Medulla oblongata (tissue), 1 donor: ENCODE measurements around the gene RAB11FIP4.

ENCODE experiments used
- DNase-seq: peaks from one replicate; pipeline ENCODE4 v3.0.0-alpha.2; 2015; ENCODE audit errors: extremely low spot score

The RAB11FIP4 gene

GRCh38 chr17:31566247-31566991, 174.9 kb downstream of the RAB11FIP4 start:
- no peak for DNase-seq

DNA sequence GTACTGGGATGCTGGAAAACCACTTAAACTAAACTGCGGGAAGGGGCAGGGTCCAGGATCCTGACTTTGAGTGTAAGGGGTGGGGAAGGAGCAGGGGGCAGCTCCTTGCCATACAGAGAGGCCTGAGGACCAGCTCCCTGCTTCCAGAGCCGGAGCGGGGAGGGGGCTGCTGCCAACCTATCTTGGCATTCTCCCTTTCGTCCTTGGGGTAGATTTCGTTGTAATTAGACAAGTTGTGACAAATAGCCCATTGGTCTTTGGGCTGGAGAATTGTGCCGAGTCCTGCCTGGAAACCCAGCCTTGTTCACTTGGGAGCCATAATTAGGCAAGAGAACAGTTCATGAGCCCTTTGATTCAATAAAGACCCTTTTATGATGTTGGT, 175.5 kb downstream of the RAB11FIP4 start:
- no peak for DNase-seq

DNA sequence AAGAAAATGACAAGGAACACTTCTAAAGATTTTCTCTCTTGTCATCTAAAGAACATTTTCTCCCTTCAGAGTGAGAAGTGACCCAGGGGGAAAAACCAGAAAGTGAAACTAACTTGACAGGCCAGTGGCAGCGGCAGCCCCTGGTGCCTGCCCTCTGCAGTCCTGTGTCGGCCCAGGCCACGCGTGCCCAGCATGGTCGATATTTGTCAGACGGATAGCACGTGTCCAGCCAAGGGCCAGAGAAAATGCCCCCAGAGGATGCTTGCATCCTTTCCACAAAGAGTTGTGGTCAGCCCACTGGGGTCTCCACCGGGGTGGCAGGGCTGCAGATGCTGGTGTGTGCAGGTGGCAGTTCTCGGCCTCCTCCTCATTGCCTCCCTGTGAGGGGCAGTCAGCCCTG, 176.6 kb downstream of the RAB11FIP4 start:
- peak; percentile 60 for DNase-seq

DNA sequence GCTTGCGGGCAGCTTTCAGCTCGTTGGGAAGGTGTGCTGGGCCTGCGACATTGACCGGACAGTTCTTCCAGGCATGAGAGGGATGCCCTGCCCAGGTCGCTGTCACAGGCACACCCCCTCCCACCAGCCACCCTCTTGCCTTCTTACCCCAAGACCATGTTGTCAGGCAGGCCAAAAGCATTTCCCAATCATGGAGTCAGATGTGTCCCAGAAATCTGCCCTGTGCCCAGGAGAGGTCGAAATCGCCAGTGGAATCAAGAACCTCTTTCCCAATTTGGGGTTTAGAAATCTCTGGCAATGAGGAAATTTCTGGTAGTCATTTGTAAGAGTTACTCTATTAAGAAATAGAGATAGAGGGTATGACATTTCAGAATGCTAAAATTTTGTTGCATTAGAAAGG, 177.1 kb downstream of the RAB11FIP4 start:
- no peak for DNase-seq

DNA sequence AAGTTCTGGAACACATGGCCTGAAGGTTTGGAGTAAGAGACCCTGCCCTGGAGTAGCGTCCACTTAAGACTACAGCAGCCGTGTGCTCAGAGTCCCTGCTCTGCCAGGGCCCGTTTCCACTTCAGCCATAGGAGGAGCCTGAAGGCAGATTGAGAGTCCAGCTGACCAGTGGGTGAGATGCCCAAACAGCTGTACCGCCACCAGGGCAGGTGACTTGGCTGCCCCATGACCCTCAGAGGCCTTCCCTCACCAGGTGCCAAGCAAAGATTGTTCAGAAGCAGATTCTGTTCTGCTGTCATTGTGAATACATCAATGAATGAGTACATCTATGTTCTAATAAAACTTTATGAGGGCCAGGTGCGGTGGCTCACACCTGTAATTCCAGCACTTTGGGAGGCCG, 178.8 kb downstream of the RAB11FIP4 start:
- no peak for DNase-seq

GRCh38 chr17:31570951-31571892, 179.7 kb downstream of the RAB11FIP4 start:
- DNase-seq, result no peak

- DNase-seq, result no peak
Measured at GRCh38 chr17:31572341-31572740, 180.9 kb downstream of the RAB11FIP4 start.

DNA sequence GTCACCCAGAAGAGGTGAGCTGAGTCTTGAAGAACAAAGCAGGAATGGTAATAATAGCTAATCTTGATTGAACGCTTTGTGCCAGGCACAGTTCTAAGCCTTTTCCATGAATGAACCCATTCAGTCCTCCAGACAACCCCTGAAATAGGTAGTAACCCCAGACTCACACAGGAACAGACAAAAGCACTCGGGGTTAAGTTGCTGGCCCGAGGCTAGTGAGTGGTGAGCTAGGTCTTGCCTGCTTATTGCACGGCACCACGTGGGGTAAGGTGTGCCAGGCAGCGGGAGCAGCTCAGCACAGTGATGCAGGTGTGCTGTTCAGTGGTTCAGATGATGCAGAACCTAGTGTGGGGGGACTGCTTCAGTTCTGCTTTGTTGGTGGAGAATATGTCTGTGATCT, 181.6 kb downstream of the RAB11FIP4 start:
- no peak for DNase-seq

- no peak for DNase-seq
Measured at GRCh38 chr17:31573861-31574260, 182.4 kb downstream of the RAB11FIP4 start.

GRCh38 chr17:31574458-31574857, 183.0 kb downstream of the RAB11FIP4 start:
- DNase-seq, result no peak

DNA sequence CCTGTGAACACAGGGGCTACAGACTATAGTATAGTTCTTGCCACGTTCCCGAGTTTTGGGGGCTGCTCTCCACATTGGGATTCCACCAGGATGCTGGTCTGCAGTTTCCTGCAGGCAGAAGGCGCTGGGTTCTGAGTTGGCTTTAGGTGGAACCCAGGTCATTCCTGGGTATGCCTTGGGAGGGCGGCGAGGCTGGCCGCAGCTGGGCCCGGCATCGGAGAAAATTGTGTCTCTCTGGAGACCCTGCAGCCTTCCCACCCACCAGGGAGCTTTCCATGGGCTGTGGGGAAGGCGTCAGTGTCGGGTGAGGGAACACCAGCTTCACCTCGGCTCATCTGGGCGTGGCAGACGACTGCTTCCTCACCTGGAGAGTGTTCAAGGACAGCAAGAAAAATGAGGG, 183.6 kb downstream of the RAB11FIP4 start:
- DNase-seq, result no peak

DNA sequence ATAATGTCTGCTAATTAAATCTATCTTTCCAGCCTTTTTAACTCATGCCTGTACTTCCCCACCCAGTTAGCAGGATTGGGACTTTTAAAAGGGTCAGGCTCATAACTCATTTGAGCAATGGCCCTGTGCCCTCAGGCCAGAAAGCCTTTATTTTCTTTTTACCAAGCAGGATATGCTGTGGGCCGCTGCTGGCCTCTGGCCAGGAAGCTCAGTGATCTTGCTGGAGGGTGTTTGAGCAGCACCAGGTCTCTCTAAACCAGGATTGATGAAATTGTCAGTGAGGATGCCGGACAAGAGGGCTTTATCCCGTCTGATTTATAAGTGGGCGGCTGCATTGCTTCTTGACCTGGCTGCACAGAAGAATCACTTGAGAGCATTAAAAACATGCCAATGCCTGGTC, 187.8 kb downstream of the RAB11FIP4 start:
- no peak for DNase-seq

DNA sequence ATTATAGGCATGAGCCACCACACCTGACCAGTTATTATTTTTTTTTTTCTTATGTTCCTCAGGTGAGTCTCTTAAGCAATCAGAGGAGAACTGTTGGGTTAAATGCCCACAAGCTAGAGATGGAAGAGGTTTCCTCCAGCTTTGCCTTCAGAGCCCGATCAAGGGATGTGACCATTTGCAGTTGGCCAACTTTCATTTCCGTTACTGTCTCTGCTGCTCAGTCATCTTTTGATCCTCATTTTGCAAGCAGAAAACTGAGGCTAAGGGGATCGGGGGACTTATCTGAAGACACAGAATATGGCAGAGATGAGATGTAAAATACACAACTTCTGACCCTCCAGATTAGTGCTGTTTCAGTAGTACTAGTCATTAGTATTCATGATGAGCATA, 188.8 kb downstream of the RAB11FIP4 start:
- DNase-seq, result peak; percentile 48

DNA sequence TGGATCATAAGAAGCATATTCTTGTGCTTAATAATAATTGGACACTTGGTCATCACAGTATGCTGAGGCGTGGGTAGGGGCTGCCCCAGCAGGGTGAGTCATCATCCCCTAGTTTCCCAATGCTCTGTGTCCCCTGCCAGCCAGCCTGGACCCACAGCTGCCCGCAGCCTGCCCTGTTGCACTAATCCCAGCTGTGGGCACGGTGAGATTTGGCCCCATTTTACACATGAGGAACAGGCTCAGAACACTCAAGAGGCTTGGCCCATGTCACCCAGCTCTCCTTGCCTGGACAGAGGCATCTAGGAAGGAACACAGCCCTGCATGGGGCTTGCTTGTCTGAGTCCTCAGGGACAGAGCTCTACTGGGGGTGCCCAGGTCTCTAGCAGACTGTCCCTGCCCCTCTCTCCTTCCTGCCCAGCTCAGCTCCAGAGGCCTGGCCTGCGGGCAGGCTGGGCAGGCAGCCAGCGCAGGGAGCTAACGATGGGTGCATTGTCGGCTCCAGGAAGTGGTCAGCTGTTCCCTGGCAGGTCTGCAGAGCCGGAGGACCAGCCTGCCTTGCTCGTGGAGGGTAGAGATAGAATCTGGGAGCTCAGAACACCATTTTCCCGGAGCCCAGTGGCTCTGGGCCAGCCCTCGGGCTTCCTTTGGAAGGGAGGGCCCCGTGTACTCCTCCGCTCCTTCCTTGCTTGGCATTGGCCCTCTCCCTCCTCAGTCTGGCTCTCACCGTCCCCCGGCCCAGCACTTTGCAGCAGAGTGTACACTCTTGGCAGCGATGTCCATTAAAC, 189.4 kb downstream of the RAB11FIP4 start:
- DNase-seq, result peak; percentile 85

DNA sequence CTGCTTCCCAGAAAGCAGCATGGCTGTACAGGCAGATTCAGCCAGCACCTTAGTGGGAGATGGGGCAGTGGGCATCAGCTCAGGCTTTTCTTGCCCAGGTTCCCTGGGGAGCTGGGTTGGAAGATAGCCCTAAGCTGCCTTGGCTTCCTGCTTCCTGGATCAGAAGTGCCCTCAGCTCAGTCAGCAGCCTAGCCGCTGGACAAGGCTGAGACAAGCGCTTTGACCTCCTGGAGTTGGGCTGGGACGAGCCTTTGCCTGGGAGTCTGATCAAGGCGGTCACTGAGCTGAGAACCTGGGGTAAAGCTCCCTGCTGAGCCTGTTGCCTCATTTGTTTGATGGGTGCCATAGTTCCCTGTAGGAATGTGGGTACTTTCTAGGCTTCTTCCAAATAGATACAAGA, 190.0 kb downstream of the RAB11FIP4 start:
- no peak for DNase-seq

- DNase-seq, result peak; percentile 81
Measured at GRCh38 chr17:31582151-31582907, 190.9 kb downstream of the RAB11FIP4 start.

- DNase-seq, result no peak
Measured at GRCh38 chr17:31583772-31584356, 192.4 kb downstream of the RAB11FIP4 start.

- DNase-seq, result no peak
Measured at GRCh38 chr17:31584438-31585279, 193.2 kb downstream of the RAB11FIP4 start.

DNA sequence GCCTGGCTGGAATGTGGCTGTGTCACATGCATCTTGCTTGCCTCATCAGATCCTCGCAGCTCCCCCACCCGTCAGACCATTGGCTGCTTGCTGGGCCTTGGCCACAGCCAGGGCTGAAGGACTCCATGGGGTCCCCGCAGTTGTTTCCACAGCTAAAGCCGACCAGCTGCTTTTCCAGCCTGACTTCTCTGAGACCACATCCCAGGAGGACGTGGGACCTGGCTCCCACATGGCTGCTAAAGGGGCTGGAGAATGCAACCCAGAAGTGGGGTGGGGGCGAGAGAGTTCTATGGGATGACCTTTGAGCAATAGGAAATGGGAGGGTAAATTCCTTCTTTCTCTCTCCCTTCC, 193.8 kb downstream of the RAB11FIP4 start:
- no peak for DNase-seq

- DNase-seq, result no peak
Measured at GRCh38 chr17:31586946-31587345, 195.5 kb downstream of the RAB11FIP4 start.
